GM12873 (cell line): Measurements from ENCODE around the gene SMIM12.

Experiments
- CTCF ChIP-seq: IDR thresholded peaks from 2 replicates; pipeline ENCODE4 v1.5.1; 2012; ENCODE audit warnings: low read depth, mild to moderate bottlenecking, moderate library complexity, low read length, control low read depth; ENCODE audit not compliant: insufficient read depth; ENCODE audit errors: missing control alignments

Gene SMIM12

GRCh38 chr1:34872133-34872503 lies 12.6 kb upstream of the SMIM12 start:
- no peak for TF ChIP-seq CTCF

- no peak for TF ChIP-seq CTCF
Observed at GRCh38 chr1:34871443-34872132, 12.0 kb upstream of the SMIM12 start.

- TF ChIP-seq CTCF, result no peak
Observed at GRCh38 chr1:34870395-34870794, 10.8 kb upstream of the SMIM12 start.

- TF ChIP-seq CTCF, result no peak
Observed at GRCh38 chr1:34869760-34870159, 10.2 kb upstream of the SMIM12 start.

GRCh38 chr1:34868230-34869049 lies 8.9 kb upstream of the SMIM12 start:
- TF ChIP-seq CTCF, result no peak

- TF ChIP-seq CTCF, result no peak
Observed at GRCh38 chr1:34867415-34867814, 7.9 kb upstream of the SMIM12 start.

- TF ChIP-seq CTCF, result no peak
Observed at GRCh38 chr1:34866762-34867109, 7.2 kb upstream of the SMIM12 start.
